ENCODE results near the gene MARCHF2.

DNA sequence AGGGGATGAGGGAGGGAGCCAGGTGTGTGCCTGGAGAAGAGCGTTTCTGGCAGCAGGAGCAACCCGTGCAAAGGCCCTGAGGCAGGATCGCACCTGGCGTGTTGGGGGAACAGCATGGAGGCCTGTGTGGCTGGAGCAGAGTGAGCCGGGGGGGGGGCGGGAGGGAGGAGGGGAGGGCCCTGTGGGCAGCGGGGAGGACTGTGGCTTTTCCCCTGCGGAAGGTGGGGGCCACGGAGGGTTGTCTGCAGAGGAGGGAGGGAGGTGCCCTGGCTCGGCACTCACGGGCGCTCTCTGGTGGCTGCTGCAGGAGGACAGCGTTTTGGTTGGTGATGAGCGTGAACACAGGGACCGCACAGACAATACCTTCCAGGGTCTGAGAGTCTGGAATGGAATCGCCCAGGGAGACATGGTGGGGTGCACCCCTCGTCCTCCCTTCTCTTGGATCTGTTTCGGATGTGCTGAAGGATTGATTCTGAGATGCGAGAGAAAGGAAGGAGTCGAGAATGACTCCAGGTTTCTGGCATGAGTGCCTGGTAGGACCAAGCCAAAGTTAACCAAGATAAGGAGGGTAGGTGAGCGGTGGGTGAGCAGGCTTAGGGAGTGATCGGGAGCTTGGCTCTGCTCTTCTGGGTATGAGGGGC is 16.4 kb upstream of the MARCHF2 start:
- no peak for TF ChIP-seq TAF1 (IDR thresholded peaks at IDR 0.05; ENCODE audit: borderline replicate concordance, low read depth, low read length)
- no peak for TF ChIP-seq MXI1 (IDR thresholded peaks at IDR 0.05; ENCODE audit: low read depth, low read length)
